K562 (cell line): ENCODE results near the gene ANKRD33. TPM values are rescaled to one million over a fixed set of nuclear protein-coding genes. Genes with fewer than 3 reads are reported as not detected.

Experiments
- ATAC-seq: fragments of 200-7000 bp; cut with Tn5 transposase; 3 replicates; pipeline ENCODE4 v1.9.1; 2020; ENCODE audit warnings: moderate library complexity
- BruUV-seq: library from RNA; stranded (reverse); fragments of 400-500 nt; replicated peaks from 2 replicates; lab custom pipeline; 2021; lab: Mats Ljungman, UMichigan
- CTCF ChIA-PET: fragments of 300-600 bp; formaldehyde crosslinking; extraction: SDS; loops from one replicate; lab custom pipeline; 2021; ENCODE audit warnings: low intra/inter-chr PET ratio; lab: Yijun Ruan, JAX
- POLR2A ChIA-PET: fragments of 300-600, 350-650 bp; sonication (Branson Sonifier 250); formaldehyde crosslinking; extraction: SDS; loops from one replicate; lab custom pipeline; 2021; ENCODE audit warnings: antibody characterized with exemption, inconsistent platforms; lab: Yijun Ruan, JAX
- DNase-seq, 4 experiments: peaks; one replicate each; pipeline versions ENCODE4 v3.0.0 to v3.0.0-alpha.2; 2011 to 2018; ENCODE audit warnings: low spot score in 3 of 4, mixed read lengths in 3 of 4; ENCODE audit errors: extremely low read depth in 1 of 4
- FAIRE-seq: peaks from 2 replicates; lab custom pipeline; 2011; peaks lifted over from hg19 to GRCh38; lab: Jason Lieb, UNC
- H2AFZ ChIP-seq: 2 replicates; pipeline ENCODE4 v1.6.0; 2011; ENCODE audit warnings: low read depth, low read length, control low read depth, inconsistent platforms
- H3K27ac ChIP-seq: fragments of 200-600 bp; 3 replicates; pipeline ENCODE4 v1.8.0; 2011; ENCODE audit warnings: low read depth, mild to moderate bottlenecking, control low read depth, inconsistent platforms, low read length, moderate library complexity, mixed read lengths; ENCODE audit errors: extremely low read depth
- H3K27me3 ChIP-seq, 2 experiments: fragments of 300-600 bp in 1 of 2; 2 replicates in 1 of 2; 3 replicates in 1 of 2; pipeline versions ENCODE4 v1.6.0 to v1.8.0; 2011; ENCODE audit warnings: inconsistent platforms in 2 of 2, low read length in 2 of 2, mild to moderate bottlenecking in 1 of 2, mixed read lengths in 1 of 2, moderate library complexity in 1 of 2; ENCODE audit not compliant: control insufficient read depth in 2 of 2, insufficient read depth in 2 of 2
- H3K36me3 ChIP-seq: fragments of 300-600 bp; 3 replicates; pipeline ENCODE4 v1.8.0; 2011; ENCODE audit warnings: mild to moderate bottlenecking, low read length, inconsistent platforms; ENCODE audit not compliant: control insufficient read depth, insufficient read depth
- H3K4me1 ChIP-seq, 2 experiments: fragments of 200-600 bp in 1 of 2; replicated peaks in 1 of 2; 2 replicates in 1 of 2; 3 replicates in 1 of 2; pipeline versions ENCODE4 v1.5.1 to v1.8.0; 2011; ENCODE audit warnings: inconsistent platforms in 2 of 2, low read length in 2 of 2, mild to moderate bottlenecking in 1 of 2, mixed read lengths in 1 of 2, moderate library complexity in 1 of 2; ENCODE audit not compliant: control insufficient read depth in 2 of 2, insufficient read depth in 2 of 2
- H3K4me2 ChIP-seq: 2 replicates; pipeline ENCODE4 v1.6.1; 2011; ENCODE audit warnings: low read length, control low read depth, inconsistent platforms, mixed read lengths; ENCODE audit not compliant: insufficient read depth
- H3K4me3 ChIP-seq: fragments of 200-600 bp; sonication (generic), shearing (Covaris generic); 2 replicates; pipeline ENCODE4 v1.5.1; 2016; ENCODE audit warnings: control low read depth, inconsistent platforms
- H3K79me2 ChIP-seq: fragments of 200-600 bp; 3 replicates; pipeline ENCODE4 v1.8.0; 2011; ENCODE audit warnings: low read length, inconsistent platforms; ENCODE audit not compliant: control insufficient read depth, insufficient read depth
- H3K9ac ChIP-seq, 2 experiments: 2 replicates each; pipeline versions ENCODE4 v1.6.0 to v1.6.1; 2011; ENCODE audit warnings: low read depth in 2 of 2, low read length in 2 of 2, control low read depth in 1 of 2, inconsistent platforms in 1 of 2, mild to moderate bottlenecking in 1 of 2, mixed read lengths in 1 of 2; ENCODE audit not compliant: insufficient read depth in 1 of 2
- H3K9me1 ChIP-seq: one replicate; pipeline ENCODE4 v1.6.0; 2011; ENCODE audit warnings: inconsistent platforms, mild to moderate bottlenecking, low read length, moderate library complexity; ENCODE audit not compliant: control insufficient read depth, insufficient read depth
- H3K9me3 ChIP-seq: replicated peaks from 2 replicates; pipeline ENCODE4 v1.5.1; 2011; ENCODE audit warnings: low read depth, low read length, inconsistent platforms; ENCODE audit not compliant: control insufficient read depth, insufficient read depth
- H4K20me1 ChIP-seq: replicated peaks from 2 replicates; pipeline ENCODE4 v1.6.1; 2011; ENCODE audit warnings: low read length, inconsistent platforms, mixed read lengths; ENCODE audit not compliant: control insufficient read depth, insufficient read depth
- HMG20A ChIP-seq: fragments of 450-650 bp; formaldehyde crosslinking; conservative IDR thresholded peaks from 2 replicates; pipeline ENCODE4 v1.4.0; 2020; ENCODE audit warnings: mild to moderate bottlenecking, mixed read lengths
- HNRNPLL ChIP-seq: fragments of 200-400 bp; formaldehyde crosslinking; IDR thresholded peaks from 2 replicates; pipeline ENCODE4 v1.6.1; 2017; ENCODE audit warnings: low read length, low read depth, mild to moderate bottlenecking; ENCODE audit not compliant: poor library complexity, severe bottlenecking
- MEIS2 ChIP-seq: fragments of 450-650 bp; IDR thresholded peaks from 2 replicates; pipeline ENCODE4 v1.6.1; 2014; ENCODE audit warnings: mild to moderate bottlenecking; ENCODE audit not compliant: partially characterized antibody
- NFE2 ChIP-seq: IDR thresholded peaks from 2 replicates; pipeline ENCODE4 v1.6.1; 2014; ENCODE audit warnings: antibody characterized with exemption, low read depth
- TEAD1 ChIP-seq, 2 experiments: fragments of 450-650 bp in 1 of 2; sonication (generic) in 1 of 2; formaldehyde crosslinking; IDR thresholded peaks; 2 replicates each; pipeline versions ENCODE4 v1.4.0 to v1.8.0; 2020 to 2022; ENCODE audit warnings: mild to moderate bottlenecking in 2 of 2, missing genetic modification reagents in 1 of 2
- TSHZ1 ChIP-seq: fragments of 250-450 bp; sonication (Bioruptor Pico); IDR thresholded peaks from 2 replicates; pipeline ENCODE4 v1.4.0; 2020; ENCODE audit warnings: mild to moderate bottlenecking, moderate library complexity
- U2AF1 ChIP-seq: fragments of 200-400 bp; formaldehyde crosslinking; optimal IDR thresholded peaks from 2 replicates; pipeline ENCODE3; 2017; ENCODE audit warnings: mild to moderate bottlenecking, low read depth, low read length, moderate library complexity
- ZC3H8 ChIP-seq: fragments of 450-650 bp; IDR thresholded peaks from 2 replicates; pipeline ENCODE4 v1.6.1; 2017
- ZNF583 ChIP-seq: fragments of 250-450 bp; sonication (Bioruptor Pico); IDR thresholded peaks from 2 replicates; pipeline ENCODE4 v1.4.0; 2020
- WGBS: fragments of 100-300 bp; shearing (Covaris generic); methylation state at CpG from one replicate; pipeline ENCODE4 v1.1.6; 2016; ENCODE audit warnings: low coverage, mixed read lengths; ENCODE audit not compliant: insufficient coverage; ENCODE audit errors: missing lambda C conversion rate; 5-methylcytosine and 5-hydroxymethylcytosine counted together
- in situ Hi-C: fragments of 300-500 bp; cut with MboI; formaldehyde crosslinking; loops from 4 replicates; pipeline ENCODE4 v1.15.0; 2018; ENCODE audit warnings: inconsistent platforms, mixed read lengths
- intact Hi-C: fragments of 100-400 bp; cut with micrococcal nuclease; formaldehyde crosslinking; loops from 2 replicates; pipeline ENCODE4 v1.14.2; 2022
- polyA plus RNA-seq, 8 experiments: library from polyadenylated mRNA; depleted of rRNA in 4 of 8; stranded (reverse) in 5 of 8; unstranded in 3 of 8; fragments of >200 nt; fragmentation: Nextera tagmentation in 2 of 8; fragmentation: Illumina TruSeq in 1 of 8; extraction: Ambion mirVana in 2 of 8; extraction: Trizol in 1 of 8; gene quantifications; 2 replicates each; pipeline versions ENCODE4 v1.2.1 to v1.2.3, GENCODE V29; 2011 to 2014; ENCODE audit warnings: inconsistent platforms in 1 of 8, missing spikeins in 1 of 8
- total RNA-seq, 7 experiments: library from RNA; depleted of rRNA in 6 of 7; stranded (reverse); fragments of >200 nt in 6 of 7; fragmentation: Illumina TruSeq in 2 of 7; extraction: Trizol in 2 of 7; gene quantifications; 2 replicates each; pipeline versions ENCODE4 v1.2.1 to v1.2.3, GENCODE V29; 2011 to 2021; ENCODE audit warnings: low replicate concordance in 1 of 7
- TF ChIP-seq, protein P1 (sequence below): sonication (generic); IDR thresholded peaks from 2 replicates; pipeline ENCODE4 v1.6.1; 2016
- TF ChIP-seq, protein P2 (sequence below), 2 experiments: IDR thresholded peaks in 1 of 2; conservative IDR thresholded peaks in 1 of 2; 2 replicates each; pipeline ENCODE4 v1.6.1; 2016; ENCODE audit warnings: low read depth in 2 of 2, mild to moderate bottlenecking in 1 of 2, missing compliant biosample characterization in 1 of 2, missing genetic modification characterization in 1 of 2, moderate library complexity in 1 of 2
- TF ChIP-seq, protein P3 (sequence below): fragments of 450-650 bp; conservative IDR thresholded peaks from 2 replicates; pipeline ENCODE4 v1.6.1; 2016; ENCODE audit warnings: missing genetic modification characterization, low read depth, mild to moderate bottlenecking, control low read depth, missing compliant biosample characterization

Gene ANKRD33
- total and polyA plus RNA-seq, 9 of the 15 experiments (the other 6 are each of a cell fraction or from before 2014, with no cell fraction given): 0.04 to 0.11 (median 0.07) TPM; not detected in 4

- intact Hi-C loops: loop anchor here (5.0 kb wide), 2 partner anchors 57 to 347 kb away; no protein-coding TSS in a partner anchor
- Histone ChIP-seq H3K9me3 (no peaks in the 10 kb centered on the region), H4K20me1 (no peaks in the 10 kb centered on the region), H3K36me3 (no peaks in the 10 kb centered on the region), H3K4me2 (no peak overlapping the region), H3K27ac (no peak overlapping the region), H3K4me1 (peaks cover 0 to 8% of the 10 kb centered on the region in 2 experiments; a peak in 3 of 5 replicates), H2AFZ (no peak overlapping the region), H3K9ac (no peak overlapping the region), H3K27me3 (no peaks in the 10 kb centered on the region), H3K4me3 (no peak overlapping the region), H3K9me1 (no peaks in the 10 kb centered on the region), H3K79me2 (no peaks in the 10 kb centered on the region)
- BruUV-seq: no TSS peak
- FAIRE-seq (no peak), ATAC-seq (no peak), DNase-seq (peak in 1 of 4 experiments; percentile 4)
- 0% methylated on average over 3 of the region's 3 CpGs for WGBS
- no peak for TF ChIP-seq TSHZ1 (CRISPR knock-in tag)
- TF ChIP-seq HMG20A (CRISPR knock-in tag): no peak
- TF ChIP-seq MEIS2: peak; percentile 40
- no peak for TF ChIP-seq TEAD1 (CRISPR knock-in tag; IDR thresholded peaks at IDR 0.05)
- TF ChIP-seq U2AF1: no peak
- no peak for TF ChIP-seq HNRNPLL
- no peak for TF ChIP-seq ZNF583 (CRISPR knock-in tag)
- TF ChIP-seq, protein P1, sequence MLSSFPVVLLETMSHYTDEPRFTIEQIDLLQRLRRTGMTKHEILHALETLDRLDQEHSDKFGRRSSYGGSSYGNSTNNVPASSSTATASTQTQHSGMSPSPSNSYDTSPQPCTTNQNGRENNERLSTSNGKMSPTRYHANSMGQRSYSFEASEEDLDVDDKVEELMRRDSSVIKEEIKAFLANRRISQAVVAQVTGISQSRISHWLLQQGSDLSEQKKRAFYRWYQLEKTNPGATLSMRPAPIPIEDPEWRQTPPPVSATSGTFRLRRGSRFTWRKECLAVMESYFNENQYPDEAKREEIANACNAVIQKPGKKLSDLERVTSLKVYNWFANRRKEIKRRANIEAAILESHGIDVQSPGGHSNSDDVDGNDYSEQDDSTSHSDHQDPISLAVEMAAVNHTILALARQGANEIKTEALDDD: peak; percentile 85
- TF ChIP-seq, protein P2, sequence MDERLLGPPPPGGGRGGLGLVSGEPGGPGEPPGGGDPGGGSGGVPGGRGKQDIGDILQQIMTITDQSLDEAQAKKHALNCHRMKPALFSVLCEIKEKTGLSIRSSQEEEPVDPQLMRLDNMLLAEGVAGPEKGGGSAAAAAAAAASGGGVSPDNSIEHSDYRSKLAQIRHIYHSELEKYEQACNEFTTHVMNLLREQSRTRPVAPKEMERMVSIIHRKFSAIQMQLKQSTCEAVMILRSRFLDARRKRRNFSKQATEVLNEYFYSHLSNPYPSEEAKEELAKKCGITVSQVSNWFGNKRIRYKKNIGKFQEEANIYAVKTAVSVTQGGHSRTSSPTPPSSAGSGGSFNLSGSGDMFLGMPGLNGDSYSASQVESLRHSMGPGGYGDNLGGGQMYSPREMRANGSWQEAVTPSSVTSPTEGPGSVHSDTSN (CRISPR knock-in tag; IDR thresholded peaks at IDR 0.05; ENCODE audit: low read depth): no peak
- TF ChIP-seq, protein P2 (tag; conservative IDR thresholded peaks at IDR 0.05; ENCODE audit: low read depth): peak; percentile 34; the same call in 1 of the 2 replicates
- TF ChIP-seq, protein P3, sequence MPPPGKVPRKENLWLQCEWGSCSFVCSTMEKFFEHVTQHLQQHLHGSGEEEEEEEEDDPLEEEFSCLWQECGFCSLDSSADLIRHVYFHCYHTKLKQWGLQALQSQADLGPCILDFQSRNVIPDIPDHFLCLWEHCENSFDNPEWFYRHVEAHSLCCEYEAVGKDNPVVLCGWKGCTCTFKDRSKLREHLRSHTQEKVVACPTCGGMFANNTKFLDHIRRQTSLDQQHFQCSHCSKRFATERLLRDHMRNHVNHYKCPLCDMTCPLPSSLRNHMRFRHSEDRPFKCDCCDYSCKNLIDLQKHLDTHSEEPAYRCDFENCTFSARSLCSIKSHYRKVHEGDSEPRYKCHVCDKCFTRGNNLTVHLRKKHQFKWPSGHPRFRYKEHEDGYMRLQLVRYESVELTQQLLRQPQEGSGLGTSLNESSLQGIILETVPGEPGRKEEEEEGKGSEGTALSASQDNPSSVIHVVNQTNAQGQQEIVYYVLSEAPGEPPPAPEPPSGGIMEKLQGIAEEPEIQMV (tag): peak; percentile 65; the same call in 1 of the 2 replicates
- TF ChIP-seq ZC3H8: no peak
- no peak for TF ChIP-seq NFE2
- ChIA-PET CTCF (no interaction called here), POLR2A (interaction anchor here (1.0 to 1.2 kb wide), 4 partner anchors 9 to 93 kb away, joined by 3 to 5 read pairs (median 4); no protein-coding TSS in a partner anchor)
- in situ Hi-C loops: no loop called here
Measured at GRCh38 chr12:51879102-51879501, 8.8 kb upstream of the ANKRD33 start.
